ENCODE measurements around the gene DCAF5.

DCAF5 gene

DNA sequence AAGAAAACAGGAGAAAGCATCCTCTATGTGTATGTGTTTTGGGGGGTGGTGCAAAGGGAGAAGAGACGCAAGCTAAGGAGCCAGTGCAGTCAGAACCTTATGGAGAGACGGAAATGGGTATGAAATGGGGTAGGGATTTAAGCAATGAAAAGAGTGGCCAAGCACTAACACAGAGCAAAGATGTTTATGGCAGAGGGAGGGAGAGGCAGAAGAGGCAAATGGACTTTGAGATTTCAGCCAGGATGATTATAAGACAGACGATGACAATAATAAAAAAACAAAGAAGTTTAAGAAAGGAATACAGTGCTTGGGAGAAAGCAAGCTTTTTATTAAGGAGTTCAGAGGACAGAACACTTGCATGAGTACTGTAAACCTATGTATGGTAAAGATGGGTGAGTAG is 44.6 kb downstream of the DCAF5 start:
- intact Hi-C loops (cut with DNase I) = no loop called here
- no peak for DNase-seq

DNA sequence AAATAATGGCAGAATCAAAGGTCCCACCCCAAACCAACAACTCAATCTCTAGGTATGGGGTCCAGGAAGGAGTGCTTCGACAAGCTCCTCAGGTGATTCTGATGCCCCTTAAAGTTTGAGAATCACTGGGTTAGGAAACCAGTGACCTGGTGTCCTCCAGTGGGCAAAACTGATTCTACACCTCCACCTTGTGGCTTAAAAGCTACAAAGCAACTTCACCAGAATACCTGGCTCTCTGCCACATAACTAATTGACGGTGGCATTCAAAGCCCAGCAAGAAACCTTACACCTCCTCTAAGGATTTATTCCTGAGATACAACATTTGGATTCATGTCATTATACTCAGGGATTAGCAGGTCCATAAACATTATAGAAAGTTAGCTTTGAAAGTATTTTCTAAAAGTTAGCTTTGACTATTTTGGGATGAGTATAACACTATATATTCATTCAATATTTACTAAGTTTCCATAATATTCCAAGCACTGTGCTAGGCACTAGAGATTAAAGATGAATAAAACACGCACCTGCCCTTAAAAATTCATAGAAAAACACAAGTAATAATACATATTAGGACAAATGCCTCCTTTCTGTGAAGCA is 45.4 kb downstream of the DCAF5 start:
- peak in 16 of 42 donors; percentile 13 to 55 (median 28) for DNase-seq
- intact Hi-C loops (cut with DNase I) = no loop called here

DNA sequence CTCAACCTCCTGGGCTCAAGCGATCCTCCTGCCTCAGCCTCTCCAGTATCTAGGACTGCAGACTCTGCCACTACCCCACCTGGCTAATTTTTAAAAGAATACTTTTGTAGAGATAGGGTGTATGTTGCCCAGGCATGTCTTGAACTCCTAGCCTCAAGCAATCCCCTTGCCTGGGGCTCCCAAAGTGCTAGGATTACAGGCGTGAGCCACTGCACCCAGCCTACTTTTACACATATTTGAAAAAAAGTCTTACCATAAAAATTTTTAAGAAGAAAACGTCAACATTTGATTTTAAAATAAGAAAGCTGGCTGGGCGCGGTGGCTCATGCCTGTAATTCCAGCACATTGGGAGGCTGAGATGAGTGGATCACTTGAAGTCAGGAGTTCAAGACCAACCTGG is 46.5 kb downstream of the DCAF5 start:
- no peak for DNase-seq
- intact Hi-C loops (cut with DNase I) = no loop called here

DNA sequence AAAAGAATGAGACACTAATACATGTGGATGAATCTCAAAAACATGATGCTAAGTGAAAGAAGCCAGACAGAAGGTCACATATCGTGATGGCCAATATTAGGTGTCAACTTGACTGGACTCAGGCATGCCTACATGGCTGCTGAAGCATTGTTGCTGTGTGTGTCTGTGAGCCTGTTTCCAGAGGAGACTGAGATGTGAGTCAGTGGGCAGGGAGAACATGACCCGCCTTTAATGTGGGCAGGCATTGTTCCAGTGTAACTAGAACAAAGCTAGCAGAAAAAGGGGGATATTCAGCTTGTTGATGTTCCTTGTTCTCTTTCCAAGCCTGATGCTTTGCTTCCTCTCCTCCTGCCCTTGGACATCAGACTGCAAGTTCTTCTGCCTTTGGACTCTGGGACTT is 47.6 kb downstream of the DCAF5 start:
- intact Hi-C loops (cut with DNase I) = no loop called here
- no peak for DNase-seq

DNA sequence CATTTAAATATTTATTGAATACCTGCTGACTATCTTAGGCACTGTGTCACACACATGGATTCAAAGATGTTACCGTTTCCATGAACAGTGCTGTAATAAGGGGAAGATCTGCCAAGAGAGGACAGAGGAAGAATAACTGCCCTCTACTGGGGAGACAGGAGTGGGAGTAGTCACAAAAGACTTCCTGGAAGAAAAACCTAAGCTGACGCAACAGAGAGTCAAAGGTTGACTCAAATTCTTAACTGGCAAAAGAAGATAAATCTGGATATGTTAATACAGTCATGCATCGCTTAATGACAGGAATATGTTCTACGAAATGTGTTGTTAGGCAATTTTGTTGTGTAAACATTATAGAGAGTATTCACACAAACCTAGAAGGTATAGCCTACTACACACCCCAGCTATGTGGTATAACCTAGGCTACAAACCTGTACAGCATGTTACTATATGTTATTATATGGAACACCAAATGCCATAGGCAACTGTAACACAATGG is 51.5 kb downstream of the DCAF5 start:
- intact Hi-C loops (cut with DNase I) = no loop called here

DNA sequence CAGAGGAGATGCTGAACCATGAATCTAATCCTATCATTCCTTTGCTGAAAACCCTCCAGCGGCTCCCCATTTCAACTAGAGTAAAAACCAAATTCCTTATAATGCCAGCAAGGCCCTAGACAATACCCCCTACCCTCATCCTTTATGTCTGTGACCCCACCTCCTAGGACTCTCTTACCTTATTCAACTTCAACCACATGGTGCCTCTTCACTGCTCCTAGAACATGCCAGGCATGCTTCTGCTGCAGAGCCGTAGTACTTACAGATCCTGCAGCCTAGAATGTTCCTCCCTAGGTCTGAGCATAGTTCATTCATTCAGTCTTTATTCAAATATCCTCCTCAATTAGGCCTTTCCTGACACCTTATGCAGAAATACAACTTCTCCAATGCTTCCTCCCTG is 54.9 kb downstream of the DCAF5 start:
- DNase-seq = no peak
- intact Hi-C loops (cut with DNase I) = no loop called here

More for the DNA sequence above, 51.5 kb downstream of the DCAF5 start:
- peak in 1 of 42 donors; percentile 15 for DNase-seq

DNA sequence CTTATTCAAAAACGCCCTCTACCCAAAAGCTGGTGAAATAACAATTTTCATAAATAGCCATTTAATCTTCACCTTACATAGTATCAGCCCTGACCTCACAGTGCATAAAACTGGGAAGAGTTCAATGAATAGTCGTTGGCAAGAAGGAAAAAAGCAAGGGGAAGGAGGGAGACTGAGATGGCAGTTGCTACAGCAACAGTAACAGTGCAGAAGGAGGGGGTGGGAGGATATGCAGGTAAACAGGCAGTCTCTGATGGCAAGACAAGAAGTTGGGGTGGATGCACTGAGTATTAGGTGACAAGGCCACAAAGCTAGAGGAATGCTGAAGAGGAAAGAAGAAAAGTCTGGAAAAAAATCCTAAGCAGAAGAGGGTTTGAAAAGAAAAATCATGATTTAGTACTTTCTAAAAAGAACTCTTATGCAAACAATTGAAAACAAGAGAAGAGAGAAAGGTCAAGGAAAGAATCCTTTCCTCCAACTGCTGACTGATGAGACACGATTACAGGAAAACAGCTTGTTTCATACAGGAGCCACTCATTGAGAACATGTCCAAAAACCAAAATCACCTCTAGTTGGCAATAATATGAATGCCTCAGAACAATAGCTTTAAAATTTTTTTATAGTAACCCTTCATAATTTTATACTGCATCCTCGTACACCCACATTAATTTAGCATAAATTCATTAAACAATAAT is 56.0 kb downstream of the DCAF5 start:
- intact Hi-C loops (cut with DNase I) = no loop called here
- DNase-seq = peak in 13 of 42 donors; percentile 3 to 59 (median 20)

DNA sequence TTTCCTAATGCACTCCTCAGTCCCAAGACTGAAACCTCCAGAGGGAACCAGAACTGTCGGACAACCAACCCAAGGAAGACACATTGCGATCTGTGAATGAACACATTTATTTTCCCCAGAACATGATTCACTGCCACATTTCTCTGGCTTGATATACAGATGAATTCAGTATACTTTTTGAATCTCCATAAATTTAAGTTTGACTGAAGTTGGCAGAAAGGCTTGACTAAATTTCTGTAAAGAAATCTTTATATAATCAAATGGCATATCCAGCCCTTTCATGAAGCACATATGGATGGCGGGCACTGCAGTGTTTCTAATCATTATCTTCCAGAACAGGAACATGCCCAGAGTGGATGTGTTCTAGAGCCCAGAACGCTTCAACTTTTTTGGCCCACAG is 56.7 kb downstream of the DCAF5 start:
- DNase-seq = no peak
- intact Hi-C loops (cut with DNase I) = no loop called here

DNA sequence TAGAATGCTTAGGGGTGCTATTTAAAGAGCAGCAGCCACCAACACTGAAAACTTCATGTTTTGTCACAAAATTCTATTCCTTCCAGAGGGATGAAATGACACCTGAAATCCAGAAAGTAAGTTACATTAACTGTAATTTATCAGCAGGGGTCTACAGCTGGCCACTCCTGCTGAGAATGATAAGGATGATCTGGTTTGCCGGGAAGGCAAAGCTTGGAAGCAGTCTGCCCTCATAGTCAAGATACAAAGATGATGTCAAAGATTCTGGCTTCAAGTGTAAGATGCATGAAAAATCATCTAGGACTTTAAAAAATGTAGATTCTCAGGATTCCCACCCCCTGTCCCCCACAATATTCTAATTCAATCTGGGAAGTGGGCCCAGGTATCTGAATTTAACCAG is 58.4 kb downstream of the DCAF5 start:
- DNase-seq = no peak
- intact Hi-C loops (cut with DNase I) = no loop called here

DNA sequence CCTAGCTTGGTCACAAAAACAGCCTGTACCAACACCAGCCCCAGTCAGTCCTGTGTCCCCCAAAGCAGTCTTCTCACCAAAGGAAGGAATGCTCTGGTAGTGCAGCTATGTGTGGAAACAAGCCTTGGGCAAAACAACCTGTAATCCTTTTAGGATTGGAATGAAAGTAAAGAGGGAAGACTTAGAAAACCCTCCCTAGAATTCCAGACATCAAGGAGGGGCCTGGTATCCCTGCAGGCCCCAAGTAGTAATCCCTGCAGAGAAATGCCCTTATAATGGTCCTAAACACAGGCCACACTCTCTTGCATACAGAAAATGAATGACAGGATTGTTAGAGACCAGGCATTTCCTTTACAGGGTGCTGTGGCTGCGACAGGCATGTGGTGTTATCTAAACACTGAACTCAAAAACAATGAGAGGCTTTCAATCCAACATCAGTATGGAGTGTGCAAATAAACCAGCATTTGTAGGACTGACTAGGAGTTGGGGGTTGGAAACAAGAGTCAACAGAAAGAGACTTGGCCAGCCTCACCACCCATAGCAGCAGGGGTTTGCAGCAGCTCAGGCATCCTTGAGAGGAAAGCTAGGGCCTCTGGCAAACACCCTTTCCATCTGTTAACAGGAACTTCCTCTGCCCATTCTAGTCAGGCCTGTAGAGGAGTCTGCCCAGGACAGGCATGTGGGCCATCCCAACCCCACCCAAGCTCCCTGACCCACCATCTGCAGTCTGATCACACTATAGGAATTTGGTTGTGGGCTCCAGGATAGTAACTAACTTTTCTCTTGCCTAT is 59.1 kb downstream of the DCAF5 start:
- intact Hi-C loops (cut with DNase I) = no loop called here
- DNase-seq = peak in 37 of 42 donors; percentile 3 to 81 (median 46)

DNA sequence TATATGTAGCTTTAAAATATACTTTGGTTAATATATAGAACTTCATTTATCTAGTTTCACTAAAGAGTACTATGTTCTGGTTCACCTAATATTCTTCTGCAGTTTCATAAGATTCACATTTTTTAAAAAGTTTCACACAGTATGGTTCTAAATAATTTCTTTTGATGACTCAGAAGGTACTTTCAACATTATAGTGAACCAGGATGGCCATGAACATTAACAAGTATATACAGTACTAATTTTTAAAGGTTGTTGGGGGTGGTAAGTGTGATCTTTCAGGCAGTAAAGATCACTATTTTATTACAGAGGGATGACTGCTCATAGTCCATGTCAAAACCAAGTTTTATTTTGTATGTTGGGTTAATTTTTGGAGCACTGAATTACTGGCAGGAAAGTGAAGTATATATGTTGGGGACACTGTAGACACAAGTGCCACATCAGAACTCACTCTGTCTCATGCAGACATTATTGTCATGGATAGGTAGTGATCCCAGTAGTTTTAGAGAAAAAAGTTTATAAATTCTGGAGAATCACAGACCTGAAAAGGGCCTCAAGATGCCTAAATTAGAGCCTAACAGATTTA is 60.0 kb downstream of the DCAF5 start:
- intact Hi-C loops (cut with DNase I) = no loop called here

DNA sequence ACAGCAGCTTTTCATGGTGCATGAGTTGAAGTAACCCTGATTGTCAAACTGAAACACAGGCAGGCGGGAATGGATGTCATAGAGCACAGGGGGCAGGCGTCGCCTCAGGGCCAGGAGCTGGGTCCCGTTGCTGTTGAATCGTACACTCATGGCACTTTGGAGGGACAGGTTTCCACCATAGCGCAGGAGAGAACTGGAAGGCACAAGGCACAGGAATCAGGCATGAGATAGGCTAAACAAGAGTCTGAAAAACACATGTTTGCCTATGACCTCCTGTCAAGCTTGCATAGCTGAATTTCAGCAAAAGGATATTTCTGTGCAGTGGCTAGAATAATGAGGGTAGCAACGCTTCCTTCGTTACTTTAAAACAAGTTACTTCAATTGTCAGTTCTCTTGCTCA is 61.2 kb downstream of the DCAF5 start:
- intact Hi-C loops (cut with DNase I) = no loop called here
- DNase-seq = no peak

More for the DNA sequence above, 60.0 kb downstream of the DCAF5 start:
- DNase-seq = no peak

DNA sequence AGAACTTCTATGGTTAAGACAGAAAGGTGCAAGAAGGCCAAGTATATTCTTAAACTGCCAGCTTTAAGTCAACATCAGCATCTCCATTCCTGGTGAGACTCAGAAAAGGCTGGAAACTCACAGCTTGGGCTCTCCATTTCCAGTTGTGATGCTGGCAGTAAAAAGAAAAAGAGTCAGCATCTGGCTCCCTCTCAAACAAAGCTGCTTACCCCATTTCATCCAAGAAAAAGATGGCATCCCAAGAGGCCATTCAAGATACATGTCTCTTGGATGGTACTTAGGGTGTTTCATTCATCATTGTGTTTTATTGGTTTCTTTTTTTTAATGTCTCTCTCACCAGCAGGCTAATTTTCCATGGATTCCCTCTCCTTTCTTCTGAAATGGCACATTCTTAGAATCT is 61.9 kb downstream of the DCAF5 start:
- intact Hi-C loops (cut with DNase I) = no loop called here
- no peak for DNase-seq

DNA sequence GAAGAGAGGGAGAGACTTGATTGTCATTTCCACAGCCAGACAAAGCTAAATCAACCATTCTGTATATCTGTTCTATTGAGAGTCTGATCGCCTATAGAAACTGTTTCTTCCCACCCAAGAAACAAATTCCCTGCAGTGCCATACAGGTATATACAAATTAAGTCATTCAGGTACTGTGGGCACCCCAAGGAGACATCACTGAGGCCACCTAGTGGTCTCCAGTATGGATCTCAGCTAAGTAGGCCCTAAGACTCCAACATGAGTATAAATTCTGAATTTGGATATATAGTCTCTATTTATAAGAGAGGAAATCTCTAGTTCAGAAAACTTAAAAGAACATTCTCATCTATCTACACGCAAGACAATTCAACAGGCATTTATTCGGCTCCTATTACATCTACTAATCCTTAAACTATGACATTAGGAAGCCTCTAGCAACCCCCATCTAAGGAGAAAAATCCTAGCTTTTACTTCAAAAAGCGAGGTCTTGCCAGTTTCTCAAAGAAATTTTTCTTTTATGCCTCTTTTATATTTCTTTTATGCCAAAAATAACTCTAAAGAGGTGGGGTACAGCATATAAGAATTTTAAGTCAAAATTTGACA is 62.6 kb downstream of the DCAF5 start:
- DNase-seq = peak in 24 of 42 donors; percentile 21 to 74 (median 44)

DNA sequence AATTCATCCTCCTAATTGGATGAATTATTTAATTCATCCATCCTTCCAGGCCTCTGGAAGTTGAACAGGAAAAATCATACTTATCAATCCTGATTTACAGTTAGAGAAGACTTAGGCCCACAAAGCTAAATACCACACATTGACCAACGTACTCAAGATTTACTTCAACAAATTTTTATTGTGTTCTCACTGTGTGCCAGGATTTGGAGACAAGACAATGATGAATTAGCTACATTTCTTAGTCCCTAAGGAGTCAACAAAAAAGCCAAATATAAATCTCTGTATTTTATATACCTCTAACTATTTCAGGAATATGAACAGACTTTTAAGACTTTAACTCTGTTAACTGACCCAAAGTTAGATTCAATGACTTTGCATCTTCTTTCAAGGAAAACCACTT is 63.9 kb downstream of the DCAF5 start:
- intact Hi-C loops (cut with DNase I) = no loop called here
- no peak for DNase-seq

More for the DNA sequence above, 62.6 kb downstream of the DCAF5 start:
- intact Hi-C loops (cut with DNase I) = no loop called here

DNA sequence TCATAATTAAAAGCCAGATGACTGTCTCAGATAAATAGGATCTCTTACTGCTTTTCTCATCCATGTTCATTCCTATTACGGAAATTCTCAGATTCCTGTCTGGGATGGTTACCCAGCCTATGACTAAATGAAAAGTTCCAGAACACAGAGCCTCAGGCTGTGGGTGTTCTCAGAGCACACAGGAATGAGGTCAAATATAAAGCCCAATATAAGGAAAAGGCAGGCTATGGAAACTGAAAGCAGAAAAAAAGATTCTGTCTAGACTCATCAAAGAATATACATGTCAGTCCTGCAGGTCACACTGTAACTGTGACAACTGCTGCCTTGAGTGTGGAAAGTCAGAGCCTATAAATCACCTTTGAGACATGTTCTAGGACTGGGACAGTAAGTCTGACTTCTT is 64.3 kb downstream of the DCAF5 start:
- intact Hi-C loops (cut with DNase I) = no loop called here
- no peak for DNase-seq

DNA sequence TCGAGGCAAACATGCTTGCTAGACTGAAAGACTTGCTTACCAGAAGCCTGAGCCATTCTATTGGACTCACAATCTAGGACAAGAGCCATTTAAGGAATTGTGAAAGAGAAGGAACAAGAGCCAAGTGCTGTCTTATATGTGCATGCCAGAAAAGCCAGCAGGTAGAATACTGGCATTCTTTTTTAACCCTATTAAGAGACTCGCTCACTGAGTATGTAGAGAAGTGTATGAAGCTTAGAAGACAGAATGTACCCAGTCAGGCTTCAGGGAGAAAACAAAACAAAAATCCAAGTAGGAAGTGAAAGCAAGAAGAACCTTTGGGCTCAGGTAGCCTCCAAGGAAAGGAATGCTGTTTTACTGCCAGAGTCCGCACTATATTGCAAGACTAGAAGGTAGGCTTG is 65.9 kb downstream of the DCAF5 start:
- DNase-seq = no peak
- intact Hi-C loops (cut with DNase I) = no loop called here

DNA sequence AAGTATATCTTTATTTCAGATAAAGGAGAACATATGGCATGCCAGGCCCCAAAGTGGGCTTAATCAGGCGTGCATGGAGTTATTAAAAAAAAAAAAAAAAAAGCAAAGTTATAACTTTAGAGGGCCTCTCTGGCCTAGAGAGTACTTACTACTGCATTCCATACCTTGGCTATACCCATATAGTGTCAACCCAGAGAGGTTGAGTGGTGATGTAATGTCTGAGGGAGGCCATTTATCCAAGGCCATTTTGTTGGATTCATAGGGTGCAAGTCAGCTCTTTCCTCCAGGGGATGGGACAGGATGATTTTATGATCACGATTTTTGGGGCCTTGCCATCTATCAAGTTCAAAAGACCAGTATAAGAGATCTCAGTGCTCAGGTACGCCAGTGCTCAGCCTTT is 66.4 kb downstream of the DCAF5 start:
- intact Hi-C loops (cut with DNase I) = no loop called here
- no peak for DNase-seq

DNA sequence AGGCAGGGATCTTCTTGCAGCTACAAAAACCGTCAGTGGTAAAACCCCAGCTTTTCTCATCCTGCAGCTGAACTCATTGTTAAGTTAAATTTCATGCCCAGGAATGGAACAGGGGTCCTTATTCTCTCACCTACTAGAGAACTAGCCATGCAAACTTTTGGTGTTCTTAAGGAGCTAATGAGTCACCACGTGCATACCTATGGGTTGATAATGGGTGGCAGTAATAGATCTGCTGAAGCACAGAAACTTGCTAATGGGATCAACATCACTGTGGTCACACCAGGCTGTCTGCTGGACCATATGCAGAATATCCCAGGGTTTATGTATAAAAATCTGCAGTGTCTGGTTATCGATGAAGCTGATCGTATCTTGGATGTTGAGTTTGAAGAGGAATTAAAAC is 68.9 kb downstream of the DCAF5 start:
- no peak for DNase-seq
- intact Hi-C loops (cut with DNase I) = no loop called here
